Fibroblast of lung (primary cell): ENCODE results near the gene DSPP. TPM values are rescaled to one million over a fixed set of nuclear protein-coding genes. Genes with fewer than 3 reads are reported as not detected.

Experiments used
- DNase-seq, 2 donors: peaks; one replicate each; pipeline versions ENCODE4 v3.0.0 to v3.0.0-alpha.2; 2010; ENCODE audit warnings: low read depth in 2 of 2
- H2AFZ ChIP-seq: 2 replicates; pipeline ENCODE4 v1.5.1; 2012; ENCODE audit warnings: low read length, control low read depth, inconsistent platforms
- H3K27ac ChIP-seq: 2 replicates; pipeline ENCODE4 v1.5.1; 2011; ENCODE audit warnings: low read length, control low read depth; ENCODE audit not compliant: insufficient read depth
- H3K27me3 ChIP-seq: 2 replicates; pipeline ENCODE4 v1.5.1; 2011; ENCODE audit warnings: mild to moderate bottlenecking, low read length; ENCODE audit not compliant: control insufficient read depth, insufficient read depth
- H3K36me3 ChIP-seq: 2 replicates; pipeline ENCODE4 v1.5.1; 2011; ENCODE audit warnings: low read length; ENCODE audit not compliant: control insufficient read depth, insufficient read depth
- H3K4me1 ChIP-seq: 2 replicates; pipeline ENCODE4 v1.5.1; 2011; ENCODE audit warnings: low read length; ENCODE audit not compliant: control insufficient read depth, insufficient read depth; ENCODE audit errors: extremely low read depth
- H3K4me2 ChIP-seq: 2 replicates; pipeline ENCODE4 v1.5.1; 2011; ENCODE audit warnings: low read length, control low read depth; ENCODE audit not compliant: insufficient read depth; ENCODE audit errors: extremely low read depth
- H3K4me3 ChIP-seq, 4 experiments: fragments of 200-600 bp in 1 of 4; sonication (generic) in 1 of 4; replicated peaks in 1 of 4; 2 replicates each; pipeline ENCODE4 v1.5.1; 2011 to 2016; ENCODE audit warnings: low read length in 4 of 4, low read depth in 3 of 4, mild to moderate bottlenecking in 3 of 4, control low read depth in 2 of 4, inconsistent platforms in 1 of 4, mixed read lengths in 1 of 4; ENCODE audit not compliant: insufficient read depth in 1 of 4; ENCODE audit errors: control extremely low read depth in 1 of 4
- H3K79me2 ChIP-seq: 2 replicates; pipeline ENCODE4 v1.5.1; 2012; ENCODE audit warnings: mild to moderate bottlenecking, low read length, inconsistent platforms; ENCODE audit not compliant: control insufficient read depth, insufficient read depth
- H3K9ac ChIP-seq: 2 replicates; pipeline ENCODE4 v1.5.1; 2011; ENCODE audit warnings: mild to moderate bottlenecking, low read length, control low read depth; ENCODE audit not compliant: insufficient read depth
- H3K9me3 ChIP-seq: 2 replicates; pipeline ENCODE4 v1.5.1; 2012; ENCODE audit warnings: low read depth, low read length; ENCODE audit not compliant: control insufficient read depth, insufficient read depth
- H4K20me1 ChIP-seq: 2 replicates; pipeline ENCODE4 v1.5.1; 2011; ENCODE audit warnings: low read length; ENCODE audit not compliant: control insufficient read depth, insufficient read depth; ENCODE audit errors: extremely low read depth
- EZH2 ChIP-seq: IDR thresholded peaks from 2 replicates; pipeline ENCODE4 v1.5.1; 2012; ENCODE audit warnings: low read length, control low read depth, mild to moderate bottlenecking; ENCODE audit errors: missing control alignments
- polyA plus RNA-seq, 2 donors: library from polyadenylated mRNA; depleted of rRNA in 1 of 2; stranded (reverse) in 1 of 2; unstranded in 1 of 2; fragments of >200 nt; gene quantifications; 2 replicates each; pipeline ENCODE4 v1.2.1, GENCODE V29; 2011 to 2012; ENCODE audit warnings: missing spikeins in 1 of 2
- total RNA-seq: library from RNA; depleted of rRNA; stranded (reverse); fragments of >200 nt; gene quantifications from 2 replicates; pipeline ENCODE4 v1.2.1, GENCODE V29; 2014
- TF ChIP-seq, protein P1 (sequence below), 2 donors: IDR thresholded peaks in 1 of 2; conservative IDR thresholded peaks in 1 of 2; 1 replicate in 1 of 2; 2 replicates in 1 of 2; pipeline ENCODE4 v1.5.1; 2011 to 2012; ENCODE audit warnings: low read length in 2 of 2, control low read depth in 1 of 2, inconsistent platforms in 1 of 2, low read depth in 1 of 2, mild to moderate bottlenecking in 1 of 2

Gene DSPP
- total and polyA plus RNA-seq, 2 donors (not counting 1 experiment from before 2014, with no cell fraction given): not detected

DNA sequence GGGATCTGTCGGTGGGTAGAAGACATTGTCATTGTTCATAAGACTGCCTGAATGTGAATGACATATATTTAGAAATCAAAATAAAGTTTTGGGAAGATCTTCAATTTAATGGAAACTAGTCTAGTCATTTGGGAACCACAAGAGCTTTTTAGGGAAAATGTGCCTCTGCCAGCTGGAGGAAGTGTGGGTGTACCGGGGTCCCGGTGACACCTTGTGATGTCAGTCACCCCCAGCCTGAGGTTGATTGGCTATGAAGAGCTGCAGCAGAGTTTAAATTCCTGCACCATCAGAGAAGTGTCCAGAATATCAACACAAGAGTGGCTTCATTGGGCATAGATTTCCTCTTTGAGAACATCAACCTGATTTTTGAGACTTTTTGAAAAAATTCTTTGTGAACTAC, 41.7 kb downstream of the DSPP start, which contains the start of gene DMP1:
Gene DMP1, plus strand, starts transcription at position 301 of the 400 bp plus-strand sequence. CDS start 6,213 bp downstream, outside the sequence.
- Histone ChIP-seq H3K36me3 (no peaks in the 10 kb centered on the region), H3K4me3 (no peak within 1 kb of the TSS), H3K79me2 (no peaks in the 10 kb centered on the region), H4K20me1 (no peaks in the 10 kb centered on the region), H3K27ac (no peak within 1 kb of the TSS), H3K4me2 (no peak within 1 kb of the TSS), H2AFZ (no peak within 1 kb of the TSS), H3K4me1 (no peaks in the 10 kb centered on the region), H3K9ac (no peak within 1 kb of the TSS), H3K9me3 (no peaks in the 10 kb centered on the region), H3K27me3 (no peaks in the 10 kb centered on the region)
- no peak for TF ChIP-seq EZH2
- TF ChIP-seq, protein P1, sequence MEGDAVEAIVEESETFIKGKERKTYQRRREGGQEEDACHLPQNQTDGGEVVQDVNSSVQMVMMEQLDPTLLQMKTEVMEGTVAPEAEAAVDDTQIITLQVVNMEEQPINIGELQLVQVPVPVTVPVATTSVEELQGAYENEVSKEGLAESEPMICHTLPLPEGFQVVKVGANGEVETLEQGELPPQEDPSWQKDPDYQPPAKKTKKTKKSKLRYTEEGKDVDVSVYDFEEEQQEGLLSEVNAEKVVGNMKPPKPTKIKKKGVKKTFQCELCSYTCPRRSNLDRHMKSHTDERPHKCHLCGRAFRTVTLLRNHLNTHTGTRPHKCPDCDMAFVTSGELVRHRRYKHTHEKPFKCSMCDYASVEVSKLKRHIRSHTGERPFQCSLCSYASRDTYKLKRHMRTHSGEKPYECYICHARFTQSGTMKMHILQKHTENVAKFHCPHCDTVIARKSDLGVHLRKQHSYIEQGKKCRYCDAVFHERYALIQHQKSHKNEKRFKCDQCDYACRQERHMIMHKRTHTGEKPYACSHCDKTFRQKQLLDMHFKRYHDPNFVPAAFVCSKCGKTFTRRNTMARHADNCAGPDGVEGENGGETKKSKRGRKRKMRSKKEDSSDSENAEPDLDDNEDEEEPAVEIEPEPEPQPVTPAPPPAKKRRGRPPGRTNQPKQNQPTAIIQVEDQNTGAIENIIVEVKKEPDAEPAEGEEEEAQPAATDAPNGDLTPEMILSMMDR (conservative IDR thresholded peaks at IDR 0.05 in 1 of 2, IDR thresholded peaks at IDR 0.05 in 1 of 2; ENCODE audit: low read depth in 1 of 2, low read length in 2 of 2): no peak
- DNase-seq: no peak

DNA sequence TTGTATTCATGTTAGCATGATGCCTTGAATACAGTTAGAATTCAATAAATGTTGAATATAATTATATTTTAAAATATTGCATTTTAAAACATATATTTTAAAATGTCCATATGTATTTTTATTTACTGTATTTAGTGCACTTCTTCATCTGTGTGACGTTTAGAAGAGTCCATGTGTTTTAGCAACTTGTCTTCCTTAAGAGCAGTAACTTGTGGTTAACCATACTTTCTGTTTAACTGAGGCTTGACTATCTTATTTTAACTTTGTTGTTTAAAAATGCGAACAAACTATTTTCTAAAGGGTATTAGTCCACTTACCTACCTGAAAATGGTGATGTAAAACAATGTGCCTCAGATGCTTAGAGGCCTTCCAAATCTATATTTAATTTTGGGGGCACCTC, 42.6 kb downstream of the DSPP start:
- H3K36me3 ChIP-seq: no peaks in the 10 kb centered on the region
- no peak overlapping the region for H2AFZ ChIP-seq
- no peak overlapping the region for H3K27ac ChIP-seq
- no peaks in the 10 kb centered on the region for H3K9me3 ChIP-seq
- no peaks in the 10 kb centered on the region for H3K27me3 ChIP-seq
- H3K79me2 ChIP-seq: no peaks in the 10 kb centered on the region
- H3K4me3 ChIP-seq: no peak overlapping the region
- no peaks in the 10 kb centered on the region for H4K20me1 ChIP-seq
- no peaks in the 10 kb centered on the region for H3K4me1 ChIP-seq
- no peak for DNase-seq
- TF ChIP-seq EZH2: no peak
- TF ChIP-seq, protein P1 (conservative IDR thresholded peaks at IDR 0.05 in 1 of 2, IDR thresholded peaks at IDR 0.05 in 1 of 2; ENCODE audit: low read depth in 1 of 2, low read length in 2 of 2): no peak
- H3K4me2 ChIP-seq: no peak overlapping the region
- no peak overlapping the region for H3K9ac ChIP-seq

DNA sequence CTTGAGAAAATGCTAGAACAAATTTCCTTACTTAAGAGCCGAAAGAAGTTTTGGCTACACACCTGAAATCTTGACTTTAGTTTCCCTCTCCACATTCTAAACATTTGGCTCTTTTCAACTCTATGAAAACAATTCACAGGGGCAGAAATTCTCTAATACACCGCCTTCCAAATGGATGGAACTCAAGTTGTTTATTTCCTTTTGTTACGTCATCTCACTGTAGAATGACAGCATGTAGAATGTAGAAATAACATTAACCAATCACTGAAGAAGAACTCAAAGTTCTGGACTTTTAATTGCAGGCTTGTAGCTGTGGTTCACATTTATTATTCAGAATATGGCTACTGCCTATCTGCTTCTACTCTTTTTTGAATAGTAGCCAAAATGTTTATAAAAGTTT, 43.6 kb downstream of the DSPP start:
- H3K79me2 ChIP-seq: no peaks in the 10 kb centered on the region
- peak in 1 of 2 donors; percentile 52 for DNase-seq
- no peak overlapping the region for H2AFZ ChIP-seq
- no peaks in the 10 kb centered on the region for H3K9me3 ChIP-seq
- no peak for TF ChIP-seq EZH2
- TF ChIP-seq, protein P1 (conservative IDR thresholded peaks at IDR 0.05 in 1 of 2, IDR thresholded peaks at IDR 0.05 in 1 of 2; ENCODE audit: low read depth in 1 of 2, low read length in 2 of 2): no peak
- no peak overlapping the region for H3K9ac ChIP-seq
- H3K27me3 ChIP-seq: no peaks in the 10 kb centered on the region
- H3K4me2 ChIP-seq: no peak overlapping the region
- H3K4me1 ChIP-seq: no peaks in the 10 kb centered on the region
- no peak overlapping the region for H3K4me3 ChIP-seq
- no peak overlapping the region for H3K27ac ChIP-seq
- no peaks in the 10 kb centered on the region for H3K36me3 ChIP-seq
- no peaks in the 10 kb centered on the region for H4K20me1 ChIP-seq
